Tibial nerve (tissue), 4 donors: Measurements from ENCODE around the gene EXOC4.

Experiments
- EP300 ChIP-seq, 2 donors: sonication (generic); formaldehyde crosslinking; IDR thresholded peaks; one replicate each; pipeline ENCODE4 v1.6.1; 2017; ENCODE audit warnings: antibody characterized with exemption in 2 of 2, mild to moderate bottlenecking in 1 of 2
- TF ChIP-seq, protein P1 (sequence below), 5 experiments: fragments of 200-600 bp in 3 of 5; fragments of 450-650 bp in 2 of 5; sonication (generic) in 3 of 5; IDR thresholded peaks; one replicate each; pipeline ENCODE4 v1.5.1; 2016 to 2019; ENCODE audit warnings: antibody characterized with exemption in 5 of 5, mild to moderate bottlenecking in 3 of 5, moderate library complexity in 2 of 5

GRCh38 chr7:133993547-133993946, 740.7 kb downstream of the EXOC4 start:
- TF ChIP-seq, protein P1, sequence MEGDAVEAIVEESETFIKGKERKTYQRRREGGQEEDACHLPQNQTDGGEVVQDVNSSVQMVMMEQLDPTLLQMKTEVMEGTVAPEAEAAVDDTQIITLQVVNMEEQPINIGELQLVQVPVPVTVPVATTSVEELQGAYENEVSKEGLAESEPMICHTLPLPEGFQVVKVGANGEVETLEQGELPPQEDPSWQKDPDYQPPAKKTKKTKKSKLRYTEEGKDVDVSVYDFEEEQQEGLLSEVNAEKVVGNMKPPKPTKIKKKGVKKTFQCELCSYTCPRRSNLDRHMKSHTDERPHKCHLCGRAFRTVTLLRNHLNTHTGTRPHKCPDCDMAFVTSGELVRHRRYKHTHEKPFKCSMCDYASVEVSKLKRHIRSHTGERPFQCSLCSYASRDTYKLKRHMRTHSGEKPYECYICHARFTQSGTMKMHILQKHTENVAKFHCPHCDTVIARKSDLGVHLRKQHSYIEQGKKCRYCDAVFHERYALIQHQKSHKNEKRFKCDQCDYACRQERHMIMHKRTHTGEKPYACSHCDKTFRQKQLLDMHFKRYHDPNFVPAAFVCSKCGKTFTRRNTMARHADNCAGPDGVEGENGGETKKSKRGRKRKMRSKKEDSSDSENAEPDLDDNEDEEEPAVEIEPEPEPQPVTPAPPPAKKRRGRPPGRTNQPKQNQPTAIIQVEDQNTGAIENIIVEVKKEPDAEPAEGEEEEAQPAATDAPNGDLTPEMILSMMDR (IDR thresholded peaks at IDR 0.05) = no peak
- no peak for TF ChIP-seq EP300 (IDR thresholded peaks at IDR 0.05)
